ENCODE results near the gene ZNRF3. TPM values are rescaled to one million over a fixed set of nuclear protein-coding genes. Genes with fewer than 3 reads are reported as not detected.
"Not testable (repeated sequence)": the region's sequence is repeated elsewhere in the genome, so short reads cannot be mapped to it uniquely, and the experiment has no call there.

Gene ZNRF3
- 9.6 TPM for total RNA-seq

DNA sequence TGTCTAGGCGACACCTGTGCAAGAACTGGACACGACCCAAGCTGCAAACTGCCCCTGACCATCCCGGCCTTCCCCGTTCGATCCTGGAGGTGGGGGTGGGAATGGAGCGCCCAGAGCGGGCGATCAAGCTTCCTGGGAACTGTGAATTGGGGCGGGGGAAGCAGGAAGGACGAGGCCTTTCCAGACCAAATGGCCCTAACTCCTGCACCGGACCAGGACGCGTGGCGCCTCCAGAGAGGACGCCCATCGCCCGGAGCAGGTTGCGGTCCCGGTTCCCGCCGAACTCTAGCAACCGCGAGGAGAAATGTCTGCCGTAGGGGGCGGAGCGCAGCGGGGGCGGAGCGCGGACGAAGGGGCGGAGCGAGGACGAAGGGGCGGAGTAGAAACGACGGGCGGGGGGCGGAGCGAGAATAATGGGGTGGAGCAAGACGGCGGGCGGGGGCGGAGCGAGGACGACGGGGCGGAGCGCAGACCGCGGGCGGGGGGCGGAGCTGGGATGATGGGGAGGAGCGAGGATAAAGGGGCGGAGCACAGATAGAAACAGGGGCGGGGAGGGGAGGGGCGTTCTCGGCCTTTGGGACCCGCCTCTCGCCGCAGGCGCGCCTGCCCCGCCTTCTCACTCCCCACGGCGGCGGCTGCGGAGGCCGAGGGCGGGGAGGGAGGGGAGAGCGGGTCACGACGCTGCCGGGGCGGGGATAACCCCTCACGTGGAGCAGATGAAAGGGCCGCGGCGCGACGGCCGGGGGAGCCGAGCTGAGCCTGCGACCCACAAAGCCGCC, at the start of gene ZNRF3:
Gene ZNRF3 (plus strand): TSS at position 695 of the 779 bp plus-strand sequence. CDS start 195 bp downstream, outside the sequence.
- DNase-seq (ENCODE audit: low spot score): peak; percentile 94

DNA sequence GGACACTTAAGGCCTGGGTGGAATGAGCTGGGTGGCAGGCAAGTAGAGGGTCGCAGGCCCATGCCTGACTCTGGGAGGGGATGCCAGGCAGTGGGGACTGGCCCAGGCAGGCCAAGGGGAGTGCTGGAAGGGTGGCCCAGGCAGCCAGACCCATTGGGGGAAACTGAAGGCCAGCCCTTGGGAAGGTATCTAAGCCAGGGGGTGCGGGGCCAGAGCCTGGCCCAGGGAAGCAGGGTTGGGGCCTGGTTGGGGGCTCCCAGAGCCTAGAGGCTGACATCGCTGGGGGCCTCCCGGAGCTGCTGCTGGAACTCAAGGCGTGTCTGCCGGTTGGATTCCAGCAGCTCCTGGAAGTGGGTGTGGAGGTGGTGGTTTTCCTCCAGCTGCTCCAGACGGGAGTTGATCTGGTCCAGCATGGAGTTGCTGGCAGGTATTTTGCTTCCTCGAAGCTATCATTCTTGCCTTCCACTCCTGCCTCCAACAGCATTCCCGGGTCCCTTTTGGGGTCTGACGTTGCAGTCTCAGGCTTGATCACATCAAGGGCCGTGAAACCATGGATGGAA, 47.7 kb upstream of the ZNRF3 start:
- no peak for DNase-seq (ENCODE audit: low spot score)

DNA sequence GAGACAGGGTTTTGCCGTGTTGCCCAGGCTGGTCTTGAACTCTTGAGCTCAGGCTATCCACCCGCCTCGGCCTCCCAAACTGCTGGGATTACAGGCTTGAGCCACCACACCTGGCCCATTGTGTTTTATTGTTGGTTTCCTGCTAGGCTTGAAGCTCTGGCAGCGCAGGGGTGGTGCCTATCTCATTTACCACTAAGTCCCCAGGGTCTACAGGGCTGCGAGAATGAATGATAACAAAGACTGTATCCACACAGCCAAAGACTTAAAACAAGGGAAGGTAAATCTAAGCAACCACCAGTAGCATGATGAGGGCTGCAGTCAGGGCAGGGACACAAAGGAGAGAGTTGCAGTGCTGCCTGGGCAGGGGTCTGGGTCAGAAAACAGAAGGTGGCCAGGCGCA, 45.7 kb upstream of the ZNRF3 start:
- DNase-seq (ENCODE audit: low spot score): no peak

DNA sequence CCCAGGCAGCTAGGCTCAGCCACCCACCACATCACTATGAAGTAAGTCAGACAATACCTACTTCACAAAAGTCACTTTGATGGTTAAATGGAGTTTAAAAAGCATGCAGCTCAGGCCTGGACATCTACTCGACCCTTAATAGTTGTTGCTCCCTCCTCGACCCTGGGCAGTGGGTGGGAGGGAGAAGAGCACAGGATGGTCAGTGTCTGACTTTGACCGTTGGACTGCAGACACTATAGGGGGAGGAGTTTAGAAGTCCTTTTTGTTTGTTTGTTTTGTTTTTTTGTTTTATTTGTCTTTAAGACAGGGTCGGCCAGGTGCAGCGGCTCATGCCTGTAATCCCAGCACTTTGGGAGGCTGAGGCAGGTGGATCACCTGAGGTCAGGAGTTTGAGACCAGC, 44.4 kb upstream of the ZNRF3 start:
- no peak for DNase-seq (ENCODE audit: low spot score)

DNA sequence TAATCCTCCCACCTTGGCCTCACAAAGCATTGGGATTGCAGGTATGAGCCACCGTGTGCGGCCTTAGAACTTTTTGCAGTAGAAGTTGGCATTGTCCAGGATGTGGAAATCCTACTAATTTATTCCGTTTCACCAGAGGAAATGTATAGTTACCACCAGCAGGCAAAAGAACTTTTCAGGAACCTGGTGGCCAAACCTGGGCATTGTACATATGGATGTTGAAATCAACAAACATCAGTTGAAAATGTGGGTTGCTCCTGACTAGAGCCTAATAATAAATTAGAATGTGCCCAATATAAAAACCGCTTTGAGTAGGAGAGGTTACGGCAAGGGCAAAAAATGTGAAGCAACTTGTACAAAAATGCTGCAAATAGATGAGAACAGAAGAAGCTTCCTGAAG, 42.3 kb upstream of the ZNRF3 start:
- no peak for DNase-seq (ENCODE audit: low spot score)

DNA sequence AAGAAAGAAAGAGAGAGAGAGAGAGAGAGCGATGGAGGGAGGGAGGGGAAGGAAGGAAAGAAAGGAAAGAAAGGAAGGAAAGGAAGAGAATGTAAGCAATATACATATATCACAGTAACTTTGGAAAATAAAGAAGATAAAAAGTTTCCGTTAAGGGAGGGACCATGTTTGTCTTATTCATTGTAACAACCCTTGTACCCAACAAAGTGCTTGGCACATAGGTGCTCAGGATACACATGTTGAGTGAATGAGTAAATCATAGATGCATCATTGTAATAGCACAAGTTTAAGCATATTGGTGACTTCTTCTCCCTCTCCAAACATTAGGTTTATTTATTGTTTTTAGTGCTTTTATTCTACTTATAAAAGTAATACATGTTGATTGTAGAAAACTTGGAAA, 39.7 kb upstream of the ZNRF3 start:
- no peak for DNase-seq (ENCODE audit: low spot score)

DNA sequence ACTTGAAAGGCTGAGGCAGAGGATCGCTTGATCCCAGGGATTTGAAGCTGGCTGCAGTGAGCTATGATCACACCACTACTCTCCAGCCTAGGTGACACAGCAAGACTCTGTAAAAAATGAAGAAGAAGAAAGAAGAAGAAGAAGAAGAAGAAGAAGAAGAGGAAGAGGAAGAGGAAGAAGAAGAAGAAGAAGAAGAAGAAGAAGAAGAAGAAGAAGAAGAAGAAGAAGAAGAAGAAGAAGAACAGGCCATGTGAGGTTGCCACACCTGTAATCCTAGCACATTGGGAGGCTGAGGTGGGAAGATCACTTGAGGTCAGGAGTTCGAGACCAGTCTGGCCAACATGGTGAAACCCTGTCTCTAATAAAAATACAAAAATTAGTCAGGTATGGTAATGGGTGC, 39.1 kb upstream of the ZNRF3 start:
- not testable (repeated sequence) for DNase-seq (ENCODE audit: low spot score)

DNA sequence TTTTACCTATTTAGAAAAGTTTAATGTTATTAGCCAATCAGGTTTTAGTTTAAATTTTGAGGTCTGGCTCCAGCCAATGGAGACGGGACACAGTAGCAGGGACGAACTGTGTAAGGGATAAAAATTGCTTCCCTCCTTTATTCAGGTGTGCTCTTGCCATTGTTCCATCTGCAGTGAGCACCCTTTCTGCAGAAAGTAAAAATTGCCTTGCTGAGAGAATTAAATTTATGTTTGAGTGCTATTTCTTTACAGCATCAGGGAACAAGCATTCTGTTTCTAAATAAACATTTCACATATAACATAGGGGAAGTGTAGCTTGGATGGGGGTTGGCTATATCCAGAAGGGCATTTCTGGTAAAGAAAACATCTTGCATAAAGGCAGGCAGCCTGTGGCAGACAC, 36.4 kb upstream of the ZNRF3 start:
- DNase-seq (ENCODE audit: low spot score): no peak

DNA sequence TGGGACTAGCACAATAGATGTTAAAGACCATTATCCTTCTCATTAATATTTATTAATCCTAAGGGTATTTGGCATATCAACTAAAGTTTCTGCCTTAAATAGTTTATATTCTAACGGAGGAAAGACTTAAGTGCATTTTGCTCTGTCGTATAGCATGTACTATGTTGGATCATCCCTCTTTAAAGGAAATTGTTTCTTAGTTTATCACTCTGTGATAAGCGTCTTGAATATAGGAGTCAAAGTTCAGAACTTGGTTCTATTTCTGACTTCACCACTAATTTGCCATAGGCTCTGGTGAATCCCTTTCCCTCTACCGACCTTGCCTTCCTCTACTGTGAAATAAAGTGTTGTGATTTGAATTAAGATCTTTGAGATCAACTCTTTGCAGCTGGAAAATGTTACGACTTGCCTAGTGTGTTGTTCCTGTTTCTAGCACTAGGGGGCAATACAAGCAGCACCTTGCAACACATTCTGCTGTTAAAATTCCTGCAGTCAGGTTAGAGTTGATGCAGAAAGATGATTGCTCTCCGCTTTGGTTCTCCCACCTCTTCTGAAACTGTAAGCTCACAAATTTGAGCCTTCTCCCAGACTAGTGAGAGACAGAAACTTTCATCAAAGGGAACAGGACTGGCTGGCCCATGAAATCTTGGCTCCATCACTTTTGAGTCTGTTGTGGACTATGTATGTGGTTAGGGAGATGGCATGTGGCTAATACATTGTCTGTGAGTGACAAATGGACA, 27.8 kb upstream of the ZNRF3 start:
- peak; percentile 66 for DNase-seq (ENCODE audit: low spot score)

DNA sequence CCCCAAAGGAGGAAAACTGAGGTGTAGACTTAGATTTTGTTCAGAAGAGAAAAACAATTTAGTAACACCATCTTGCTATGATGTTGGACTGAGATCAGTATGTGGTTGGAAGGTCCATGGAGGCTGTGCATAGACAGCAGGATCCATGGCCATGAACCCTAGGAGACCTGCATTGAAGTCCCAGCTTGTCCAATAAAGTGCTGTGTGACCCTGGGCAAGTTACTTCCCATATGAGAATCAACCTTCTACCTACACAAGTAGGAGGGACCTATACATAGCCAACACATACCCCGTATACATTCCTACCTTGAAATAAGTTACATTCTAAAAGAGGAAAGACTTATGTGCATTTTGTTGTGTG, 27.3 kb upstream of the ZNRF3 start:
- DNase-seq (ENCODE audit: low spot score): no peak

DNA sequence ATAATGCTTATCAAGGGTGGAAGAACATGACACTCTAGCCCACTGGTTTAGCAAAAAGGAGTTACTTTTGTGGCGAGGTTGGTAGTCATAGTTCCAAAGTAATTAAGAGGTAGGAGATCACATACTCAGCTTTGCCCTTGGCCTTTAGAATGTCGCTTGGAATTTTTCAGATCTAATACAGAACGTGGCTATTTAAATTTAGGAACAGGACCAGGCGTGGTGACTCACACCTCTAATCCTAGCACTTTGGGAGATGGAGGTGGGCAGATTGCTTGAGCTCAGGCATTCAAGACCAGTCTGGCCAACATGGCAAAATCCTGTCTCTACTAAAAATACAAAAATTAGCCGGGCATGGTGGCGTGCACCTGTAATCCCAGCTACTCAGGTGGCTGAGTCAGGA, 26.1 kb upstream of the ZNRF3 start:
- DNase-seq (ENCODE audit: low spot score): no peak

DNA sequence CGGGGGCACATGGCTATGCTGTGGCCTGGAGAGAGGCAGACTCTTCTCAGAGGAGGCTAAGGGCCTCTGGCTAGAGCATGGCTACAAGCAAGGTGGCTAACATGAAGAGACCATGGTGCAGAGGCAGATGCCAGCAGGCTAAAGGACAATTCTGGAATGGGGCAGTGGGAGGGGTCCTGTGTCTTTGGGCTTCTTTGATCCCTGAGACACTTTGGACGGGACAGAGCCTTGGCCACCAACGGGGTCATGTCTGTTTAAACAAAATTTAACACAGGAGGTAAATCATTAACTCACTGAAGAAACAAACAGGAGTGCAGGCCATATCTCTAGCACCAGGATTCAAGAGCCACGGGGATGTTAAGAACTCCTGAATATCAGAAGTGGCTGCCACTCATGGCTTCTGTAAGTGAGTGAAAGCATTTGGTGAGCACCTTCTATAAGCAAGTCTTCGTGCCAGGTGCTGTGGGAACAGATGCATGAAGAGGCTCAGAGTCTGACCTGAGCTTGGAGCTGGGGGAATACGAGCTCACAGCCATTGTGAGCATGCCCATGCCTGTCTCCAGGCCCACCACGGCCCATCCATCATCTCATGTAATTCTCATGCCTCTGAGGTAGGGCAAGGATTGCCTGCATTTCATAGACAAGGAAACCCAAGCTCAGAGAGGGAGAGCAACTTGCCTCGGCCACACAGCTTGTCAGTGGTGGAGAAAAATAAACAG, 18.3 kb upstream of the ZNRF3 start:
- no peak for DNase-seq (ENCODE audit: low spot score)

DNA sequence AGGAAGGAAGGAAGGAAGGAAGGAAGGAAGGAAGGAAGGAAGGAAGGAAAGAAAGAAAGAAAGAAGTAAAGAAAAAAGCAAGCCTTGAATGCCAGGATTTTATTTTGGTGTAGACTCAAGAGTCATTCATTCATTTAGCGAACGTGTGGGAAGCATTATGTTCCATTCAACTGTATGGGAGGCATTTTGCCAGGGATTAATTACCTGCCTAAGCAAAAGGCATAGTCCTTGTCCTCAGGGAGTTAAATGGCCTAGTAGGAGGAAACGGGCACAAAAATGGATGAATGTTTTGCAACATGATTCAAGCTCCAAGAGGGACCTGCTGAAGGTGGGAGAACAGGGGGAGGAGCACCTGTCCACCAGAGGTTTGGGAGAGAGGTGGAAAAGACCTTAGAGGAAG, 16.2 kb upstream of the ZNRF3 start:
- DNase-seq (ENCODE audit: low spot score): no peak

DNA sequence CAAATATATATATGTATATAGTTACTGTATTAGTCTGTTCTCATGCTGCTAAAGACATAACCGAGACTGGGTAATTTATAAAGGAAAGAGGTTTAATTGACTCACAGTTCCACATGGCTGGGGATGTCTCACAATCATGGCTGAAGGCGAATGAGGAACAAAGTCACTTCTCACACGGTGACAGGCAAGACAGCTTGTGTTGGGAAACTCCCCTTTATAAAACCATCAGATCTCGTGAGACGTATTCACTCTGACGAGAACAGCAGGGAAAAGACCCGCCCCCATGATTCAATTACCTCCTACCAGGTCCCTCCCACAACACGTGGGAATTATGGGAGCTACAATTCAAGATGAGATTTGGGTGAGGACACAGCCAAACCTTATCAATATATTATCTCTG, 15.0 kb upstream of the ZNRF3 start:
- not testable (repeated sequence) for DNase-seq (ENCODE audit: low spot score)

DNA sequence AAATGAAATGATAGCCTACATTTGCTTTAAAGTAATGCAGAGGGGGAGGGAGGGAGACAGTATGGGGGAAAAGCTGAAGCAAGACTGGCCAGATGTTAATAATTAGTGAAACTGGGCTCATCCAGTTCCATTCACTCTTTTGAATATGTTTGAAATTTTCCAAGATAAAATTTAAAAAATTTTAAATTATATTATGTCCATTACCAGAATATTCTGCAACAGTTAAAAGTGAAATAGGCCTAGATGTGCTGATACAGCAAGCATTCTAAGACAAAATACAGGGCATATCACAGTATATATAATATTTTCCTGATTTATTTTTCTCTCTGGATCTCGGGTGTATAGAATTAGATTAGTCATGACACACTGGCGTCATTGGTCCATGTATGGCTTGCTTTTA, 13.6 kb upstream of the ZNRF3 start:
- DNase-seq (ENCODE audit: low spot score): no peak

DNA sequence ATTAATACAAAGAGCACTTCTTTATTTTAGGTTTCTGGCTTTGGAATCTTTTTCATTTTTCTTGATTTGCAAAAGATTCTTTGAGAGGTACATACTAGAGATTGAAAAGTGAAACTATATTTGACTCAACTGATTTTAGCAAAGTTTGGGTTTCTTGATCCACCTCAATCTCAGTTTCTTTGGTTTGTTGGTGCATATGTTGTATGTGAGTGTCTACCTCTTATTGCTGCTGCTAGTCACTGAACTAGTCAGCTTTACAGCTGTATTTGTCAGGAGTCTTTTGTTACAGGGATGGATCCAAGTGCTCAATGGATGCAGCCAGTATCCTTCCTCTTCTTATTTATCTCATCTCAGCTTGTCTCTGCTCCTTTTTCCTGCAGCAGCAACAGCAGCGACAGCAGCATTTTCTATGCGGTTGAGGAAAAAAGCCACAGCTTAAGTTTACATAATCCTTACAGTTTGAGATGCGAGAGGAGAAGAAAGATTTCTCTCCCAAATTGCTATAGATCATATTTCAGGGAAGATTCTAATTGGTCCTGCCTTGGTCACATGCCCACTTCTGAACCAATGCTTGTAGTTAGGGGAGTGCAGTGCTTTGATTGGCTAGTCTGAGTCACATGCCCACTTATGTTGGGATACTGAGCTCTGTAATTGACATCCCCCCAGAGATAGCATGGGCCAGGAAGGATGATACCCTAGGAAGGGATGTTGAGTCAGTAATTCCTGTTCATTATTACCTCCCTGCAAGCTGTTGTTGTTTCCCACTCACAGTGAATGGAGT, 10.0 kb upstream of the ZNRF3 start:
- no peak for DNase-seq (ENCODE audit: low spot score)

DNA sequence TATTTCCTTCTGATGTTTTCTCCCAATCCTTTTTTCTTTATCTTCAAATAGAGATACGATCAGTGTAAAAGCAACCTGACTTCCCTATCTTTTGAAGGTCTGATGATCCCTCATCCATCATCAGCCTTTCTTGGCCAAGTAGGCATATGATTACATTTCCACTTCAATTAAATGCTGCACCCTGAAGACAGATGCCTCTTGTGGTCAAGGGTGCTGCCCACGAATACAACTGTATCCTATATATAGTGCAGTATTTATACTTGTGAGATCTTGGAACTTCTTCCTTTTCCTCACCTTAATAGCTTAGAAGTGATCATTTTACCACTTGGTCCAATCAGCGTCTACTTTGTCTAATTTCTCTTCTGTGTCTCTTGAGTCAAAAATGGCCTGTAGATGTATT, 9.3 kb upstream of the ZNRF3 start:
- DNase-seq (ENCODE audit: low spot score): no peak

DNA sequence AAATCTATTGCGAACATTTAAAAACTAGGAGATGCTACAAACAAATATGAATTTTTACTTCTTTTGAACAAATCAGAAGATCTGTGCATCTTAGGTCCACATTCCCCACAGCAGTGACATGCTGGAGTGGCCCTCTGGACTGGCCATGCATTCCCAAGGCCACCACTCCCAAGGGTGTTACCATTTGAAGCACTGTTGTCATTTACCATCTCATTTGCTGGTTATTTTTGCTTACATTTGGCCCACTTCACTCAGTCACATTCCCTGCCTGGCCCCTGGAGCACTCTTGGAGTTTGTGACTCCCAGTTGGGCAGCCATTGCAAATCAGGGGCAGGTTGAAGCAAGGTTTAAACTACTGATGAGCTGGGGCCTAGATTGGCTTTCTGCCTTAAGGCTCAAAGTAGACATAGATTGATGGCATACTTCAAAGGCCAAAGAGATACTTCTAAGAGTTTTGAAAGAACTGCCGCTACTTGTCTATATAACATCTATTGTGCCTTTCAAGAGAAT, 8.5 kb upstream of the ZNRF3 start:
- no peak for DNase-seq (ENCODE audit: low spot score)

DNA sequence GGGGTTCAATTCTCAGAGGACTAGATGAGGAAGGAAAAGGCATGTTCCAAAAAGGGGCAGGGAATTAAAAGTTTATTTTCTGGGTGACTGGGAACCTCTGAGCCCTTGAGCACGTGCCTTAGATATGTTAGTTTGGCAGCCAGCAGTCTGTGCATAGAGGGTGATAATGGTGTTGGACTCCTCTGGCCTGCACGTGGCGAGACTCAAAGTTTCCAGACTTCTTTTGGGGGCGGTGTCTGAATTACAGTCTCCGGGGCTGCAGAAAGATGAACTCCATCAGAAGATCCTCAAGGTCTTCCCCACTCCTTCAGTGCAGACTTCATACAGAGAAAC, 861 bp upstream of the ZNRF3 start:
- DNase-seq (ENCODE audit: low spot score): no peak

DNA sequence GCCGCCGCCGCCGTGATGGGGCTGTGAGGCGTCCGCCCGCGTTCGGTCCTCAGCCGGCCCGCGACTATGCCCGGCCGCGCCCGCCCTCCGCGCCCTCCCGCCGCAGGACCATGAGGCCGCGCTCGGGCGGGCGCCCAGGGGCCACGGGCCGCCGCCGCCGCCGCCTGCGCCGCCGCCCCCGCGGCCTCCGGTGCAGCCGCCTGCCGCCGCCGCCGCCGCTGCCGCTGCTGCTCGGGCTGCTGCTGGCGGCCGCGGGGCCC, 215 bp downstream of the ZNRF3 start:
- no peak for DNase-seq (ENCODE audit: low spot score)

DNA sequence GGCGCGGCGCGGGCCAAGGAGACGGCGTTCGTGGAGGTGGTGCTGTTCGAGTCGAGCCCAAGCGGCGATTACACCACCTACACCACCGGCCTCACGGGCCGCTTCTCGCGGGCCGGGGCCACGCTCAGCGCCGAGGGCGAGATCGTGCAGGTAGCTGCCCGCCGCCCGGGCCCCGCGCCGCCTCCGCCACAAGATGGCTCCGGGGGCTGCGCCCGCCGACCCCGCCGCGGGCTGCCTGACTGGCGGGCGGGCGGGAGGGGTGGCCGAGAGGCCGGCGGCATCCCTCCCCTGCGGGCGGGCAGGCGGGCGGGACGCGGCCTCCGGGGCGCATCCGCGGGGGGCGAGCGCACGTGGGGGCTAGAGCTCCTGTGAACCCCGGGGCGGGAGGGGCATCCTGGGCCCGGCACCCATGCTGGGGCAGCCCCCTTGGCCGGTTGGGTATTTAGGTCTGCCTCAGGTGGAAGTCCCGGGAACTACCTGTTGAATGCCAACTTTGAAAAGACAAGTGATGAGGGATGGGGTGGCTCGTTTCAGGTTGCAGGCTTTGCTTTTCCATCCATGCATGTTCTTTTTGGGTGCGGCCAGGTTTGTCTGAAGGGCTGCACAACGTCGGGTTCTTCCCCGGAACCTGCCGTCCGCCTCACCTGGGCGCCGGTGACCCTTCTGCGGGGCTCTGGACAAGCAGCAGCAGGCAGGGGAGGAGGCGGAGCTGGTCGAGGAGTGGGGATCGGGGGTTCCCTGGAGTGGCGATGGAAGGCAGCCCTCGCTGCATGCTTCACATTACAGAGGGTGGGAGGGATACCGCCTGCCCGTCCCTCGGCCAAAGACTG, 760 bp downstream of the ZNRF3 start:
- DNase-seq (ENCODE audit: low spot score): peak; percentile 50
